Testis (tissue), 3 donors: Measurements from ENCODE around the gene CDH7. TPM values are rescaled to one million over a fixed set of nuclear protein-coding genes. Genes with fewer than 3 reads are reported as not detected.

Experiments used
- DNase-seq: peaks from one replicate; pipeline ENCODE4 v3.0.0-alpha.2; 2019
- H3K27ac ChIP-seq, 2 donors: fragments of 200-600 bp; sonication (generic); one replicate each; pipeline ENCODE4 v1.5.1; 2019
- H3K27me3 ChIP-seq: fragments of 200-600 bp; sonication (generic); one replicate; pipeline ENCODE4 v1.5.1; 2019
- H3K36me3 ChIP-seq: fragments of 200-600 bp; sonication (generic); one replicate; pipeline ENCODE4 v1.5.1; 2017; ENCODE audit warnings: low read depth; ENCODE audit errors: missing control alignments
- H3K4me1 ChIP-seq: fragments of 200-600 bp; sonication (generic); one replicate; pipeline ENCODE4 v1.5.1; 2019
- H3K4me3 ChIP-seq, 2 donors: fragments of 200-600 bp; sonication (generic); one replicate each; pipeline ENCODE4 v1.5.1; 2017 to 2019
- H3K9me3 ChIP-seq: fragments of 200-600 bp; sonication (generic); one replicate; pipeline ENCODE4 v1.5.1; 2017
- CTCF ChIP-seq, 3 experiments: fragments of 450-650 bp in 2 of 3; fragments of 200-600 bp in 1 of 3; sonication (generic) in 1 of 3; IDR thresholded peaks; one replicate each; pipeline ENCODE4 v1.5.1; 2016 to 2019; ENCODE audit warnings: antibody characterized with exemption in 3 of 3, mild to moderate bottlenecking in 2 of 3, moderate library complexity in 1 of 3
- POLR2A ChIP-seq: fragments of 450-650 bp; IDR thresholded peaks from one replicate; pipeline ENCODE4 v1.6.1; 2017; ENCODE audit warnings: antibody characterized with exemption, mild to moderate bottlenecking, moderate library complexity
- WGBS, 2 donors: methylation state at CpG; one replicate each; pipeline ENCODE4 v1.1.5; 2018; 5-methylcytosine and 5-hydroxymethylcytosine counted together
- intact Hi-C: fragments of 100-400 bp; cut with DNase I; formaldehyde crosslinking; loops from one replicate; pipeline ENCODE4 v1.15.1; 2023; ENCODE audit warnings: low total_unique reads
- polyA plus RNA-seq: library from polyadenylated mRNA; stranded (reverse); fragments of 350-450 nt; fragmentation: Illumina TruSeq; extraction: RNeasy Lipid Tissue Mini Kit (QIAGEN cat#74804); gene quantifications from one replicate; pipeline ENCODE4 v1.2.3, GENCODE V29; 2014; ENCODE audit warnings: low read depth, low replicate concordance; ENCODE audit not compliant: insufficient read depth
- total RNA-seq, 2 donors: library from RNA; depleted of rRNA; stranded (reverse); fragments of >200 nt; gene quantifications; one replicate each; pipeline ENCODE4 v1.2.3, GENCODE V29; 2016

CDH7 gene
- total and polyA plus RNA-seq, 3 donors from 2014 or later = 1.0 to 3.2 (median 1.2) TPM

GRCh38 chr18:65859075-65859474 lies 108.3 kb downstream of the CDH7 start:
- no peak for TF ChIP-seq CTCF (IDR thresholded peaks at IDR 0.05)
- no peak for TF ChIP-seq POLR2A

GRCh38 chr18:65869527-65869926 lies 118.7 kb downstream of the CDH7 start:
- no peak for DNase-seq
- WGBS, 2 donors = 28 to 50% methylated on average over 2 to 3 of the region's 3 CpGs
- Histone ChIP-seq H3K4me3 (no peak overlapping the region), H3K4me1 (no peaks in the 10 kb centered on the region), H3K27me3 (no peaks in the 10 kb centered on the region), H3K36me3 (no peaks in the 10 kb centered on the region), H3K9me3 (no peaks in the 10 kb centered on the region), H3K27ac (no peak overlapping the region)
- TF ChIP-seq POLR2A = no peak
- no peak for TF ChIP-seq CTCF (IDR thresholded peaks at IDR 0.05)
- intact Hi-C loops = no loop called here

More at GRCh38 chr18:65859075-65859474, 108.3 kb downstream of the CDH7 start:
- WGBS, 2 donors = 32 to 49% methylated on average over 3 of the region's 3 CpGs
- H3K36me3 ChIP-seq = no peaks in the 10 kb centered on the region
- no peaks in the 10 kb centered on the region for H3K9me3 ChIP-seq
- intact Hi-C loops = no loop called here
- H3K27ac ChIP-seq = no peak overlapping the region
- no peak overlapping the region for H3K4me3 ChIP-seq
- DNase-seq = no peak
- no peaks in the 10 kb centered on the region for H3K27me3 ChIP-seq
- no peaks in the 10 kb centered on the region for H3K4me1 ChIP-seq

- no peak overlapping the region for H3K27ac ChIP-seq
- H3K4me1 ChIP-seq = no peaks in the 10 kb centered on the region
- no peaks in the 10 kb centered on the region for H3K27me3 ChIP-seq
- no peak for DNase-seq
- WGBS, 2 donors = 89% methylated on average over 3 of the region's 3 CpGs
- no peaks in the 10 kb centered on the region for H3K36me3 ChIP-seq
- H3K9me3 ChIP-seq = no peaks in the 10 kb centered on the region
- TF ChIP-seq POLR2A = no peak
- TF ChIP-seq CTCF (IDR thresholded peaks at IDR 0.05) = no peak
- intact Hi-C loops = no loop called here
- no peak overlapping the region for H3K4me3 ChIP-seq
These were observed 125.5 kb downstream of the CDH7 start for GRCh38 chr18:65876310-65876709.

GRCh38 chr18:65897292-65897691 lies 146.5 kb downstream of the CDH7 start:
- 94 to 98% methylated on average over 3 of the region's 3 CpGs for WGBS, 2 donors
- Histone ChIP-seq H3K27ac (no peak overlapping the region), H3K4me1 (no peaks in the 10 kb centered on the region), H3K36me3 (no peaks in the 10 kb centered on the region), H3K27me3 (no peaks in the 10 kb centered on the region), H3K4me3 (no peak overlapping the region), H3K9me3 (no peaks in the 10 kb centered on the region)
- intact Hi-C loops = no loop called here
- DNase-seq = no peak
- TF ChIP-seq POLR2A (no peak), CTCF (IDR thresholded peaks at IDR 0.05) (no peak)

- no peaks in the 10 kb centered on the region for H3K4me1 ChIP-seq
- 85 to 92% methylated on average over 1 of the region's 1 CpG for WGBS, 2 donors
- TF ChIP-seq POLR2A (no peak), CTCF (IDR thresholded peaks at IDR 0.05) (no peak)
- intact Hi-C loops = no loop called here
- H3K27ac ChIP-seq = no peak overlapping the region
- no peak overlapping the region for H3K4me3 ChIP-seq
- H3K36me3 ChIP-seq = no peaks in the 10 kb centered on the region
- DNase-seq = no peak
- H3K9me3 ChIP-seq = no peaks in the 10 kb centered on the region
- H3K27me3 ChIP-seq = no peaks in the 10 kb centered on the region
These were observed 150.7 kb downstream of the CDH7 start for GRCh38 chr18:65901522-65901921.
